GM12873 (cell line): ENCODE measurements around the gene MUSK.

Experiments
- TF ChIP-seq, protein P1 (sequence below): IDR thresholded peaks from 2 replicates; pipeline ENCODE4 v1.5.1; 2012; ENCODE audit warnings: low read depth, mild to moderate bottlenecking, moderate library complexity, low read length, control low read depth; ENCODE audit not compliant: insufficient read depth; ENCODE audit errors: missing control alignments

Gene MUSK

DNA sequence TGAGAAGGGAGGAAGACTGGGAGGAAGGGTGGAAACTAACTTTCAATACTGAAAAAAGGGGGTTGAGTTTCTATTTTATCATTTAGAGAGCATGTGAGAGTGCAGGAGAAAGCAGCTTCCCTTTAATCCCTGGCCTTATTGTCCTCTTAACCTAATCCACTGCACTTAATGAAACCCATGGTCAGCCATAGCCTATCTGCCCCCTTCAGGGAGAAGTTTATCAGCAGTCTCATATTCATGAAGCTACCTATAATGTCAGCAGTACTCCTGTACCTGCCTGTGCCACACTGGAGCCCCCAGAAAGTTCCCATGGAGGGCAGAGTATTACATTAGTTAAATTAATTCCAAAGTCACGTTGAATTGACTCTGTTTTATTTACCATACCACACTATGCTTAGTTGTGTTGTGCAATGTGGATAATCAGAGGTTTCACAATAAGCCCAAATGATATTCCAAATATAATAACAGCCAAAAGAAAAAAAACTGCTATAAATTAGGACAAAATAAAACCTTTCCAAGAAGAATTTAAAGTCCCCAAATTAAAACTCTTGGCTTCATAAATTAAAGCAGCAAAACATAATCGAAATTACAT lies 62.9 kb downstream of the MUSK start:
- TF ChIP-seq, protein P1, sequence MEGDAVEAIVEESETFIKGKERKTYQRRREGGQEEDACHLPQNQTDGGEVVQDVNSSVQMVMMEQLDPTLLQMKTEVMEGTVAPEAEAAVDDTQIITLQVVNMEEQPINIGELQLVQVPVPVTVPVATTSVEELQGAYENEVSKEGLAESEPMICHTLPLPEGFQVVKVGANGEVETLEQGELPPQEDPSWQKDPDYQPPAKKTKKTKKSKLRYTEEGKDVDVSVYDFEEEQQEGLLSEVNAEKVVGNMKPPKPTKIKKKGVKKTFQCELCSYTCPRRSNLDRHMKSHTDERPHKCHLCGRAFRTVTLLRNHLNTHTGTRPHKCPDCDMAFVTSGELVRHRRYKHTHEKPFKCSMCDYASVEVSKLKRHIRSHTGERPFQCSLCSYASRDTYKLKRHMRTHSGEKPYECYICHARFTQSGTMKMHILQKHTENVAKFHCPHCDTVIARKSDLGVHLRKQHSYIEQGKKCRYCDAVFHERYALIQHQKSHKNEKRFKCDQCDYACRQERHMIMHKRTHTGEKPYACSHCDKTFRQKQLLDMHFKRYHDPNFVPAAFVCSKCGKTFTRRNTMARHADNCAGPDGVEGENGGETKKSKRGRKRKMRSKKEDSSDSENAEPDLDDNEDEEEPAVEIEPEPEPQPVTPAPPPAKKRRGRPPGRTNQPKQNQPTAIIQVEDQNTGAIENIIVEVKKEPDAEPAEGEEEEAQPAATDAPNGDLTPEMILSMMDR = no peak

DNA sequence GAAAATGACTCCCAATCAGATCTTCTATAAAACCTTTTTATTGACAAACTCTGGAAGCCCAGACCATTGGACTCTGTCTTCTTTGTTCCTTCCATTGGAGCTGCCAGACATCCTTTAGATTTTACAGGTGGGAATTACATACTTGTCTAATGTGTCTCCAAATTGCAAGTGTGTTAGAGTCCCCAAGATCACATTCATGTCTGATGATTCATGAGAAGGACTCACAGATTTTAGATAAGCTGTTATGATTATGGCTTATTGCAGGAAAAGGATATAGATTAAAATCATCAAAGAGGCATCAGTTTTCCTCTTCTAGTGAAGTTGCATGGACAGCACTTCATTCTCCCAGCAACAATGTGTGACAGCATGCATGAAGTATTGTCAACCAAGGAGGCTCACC lies 70.4 kb downstream of the MUSK start:
- TF ChIP-seq, protein P1 = no peak

DNA sequence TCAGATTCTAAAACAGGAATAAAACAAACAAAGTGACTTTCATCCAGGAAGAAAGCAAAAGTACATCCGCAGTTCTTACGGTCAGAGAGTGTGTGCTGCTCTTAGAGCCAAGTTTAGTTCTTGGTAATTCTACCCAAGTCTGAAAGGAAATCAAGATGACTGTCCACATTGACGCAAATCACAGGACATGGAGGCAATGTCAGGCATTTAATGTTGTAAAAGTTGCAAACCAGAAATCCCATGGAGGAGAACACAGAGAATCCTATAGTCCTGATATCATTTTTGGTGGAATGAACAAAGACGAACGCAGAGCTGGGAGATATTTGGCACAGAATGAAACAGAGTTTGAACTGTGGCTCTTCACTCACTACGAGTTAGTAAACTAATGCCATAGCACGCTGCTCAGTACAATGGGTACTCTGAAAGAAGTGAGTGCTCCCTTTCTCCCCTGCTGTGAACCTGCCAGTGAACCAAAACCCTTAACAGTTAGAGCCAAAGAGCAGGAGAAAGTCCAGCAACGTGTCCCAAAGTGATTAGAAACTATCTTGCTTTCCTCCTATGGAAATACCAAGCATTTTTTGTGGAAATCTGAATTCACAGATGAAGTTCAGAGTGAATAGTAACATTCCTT lies 74.3 kb downstream of the MUSK start:
- TF ChIP-seq, protein P1 = no peak

- TF ChIP-seq, protein P1 = no peak
These were observed 76.3 kb downstream of the MUSK start for GRCh38 chr9:110744715-110745384.

GRCh38 chr9:110745676-110746075 lies 77.1 kb downstream of the MUSK start:
- TF ChIP-seq, protein P1 = no peak

- TF ChIP-seq, protein P1 = no peak
These were observed 77.8 kb downstream of the MUSK start for GRCh38 chr9:110746211-110746930.
